Sigmoid colon (tissue), 7 donors: Measurements from ENCODE around the gene EPGN. TPM values are rescaled to one million over a fixed set of nuclear protein-coding genes. Genes with fewer than 3 reads are reported as not detected.
"Not testable (repeated sequence)": the region's sequence is repeated elsewhere in the genome, so short reads cannot be mapped to it uniquely, and the experiment has no call there.

Experiments
- DNase-seq: peaks from one replicate; pipeline ENCODE4 v3.0.0-alpha.2; 2019
- H3K27ac ChIP-seq, 4 donors: fragments of 200-600 bp; sonication (generic); one replicate each; pipeline ENCODE4 v1.5.1; 2016 to 2019; ENCODE audit warnings: mild to moderate bottlenecking in 1 of 4
- H3K27me3 ChIP-seq, 3 donors: fragments of 200-600 bp; sonication (generic); one replicate each; pipeline ENCODE4 v1.5.1; 2019; ENCODE audit warnings: mild to moderate bottlenecking in 1 of 3
- H3K36me3 ChIP-seq, 4 donors: fragments of 200-600 bp; sonication (generic); one replicate each; pipeline ENCODE4 v1.5.1; 2016 to 2019
- H3K4me1 ChIP-seq, 4 donors: fragments of 200-600 bp; sonication (generic); one replicate each; pipeline ENCODE4 v1.5.1; 2017 to 2019
- H3K4me3 ChIP-seq, 4 donors: fragments of 200-600 bp; sonication (generic); one replicate each; pipeline ENCODE4 v1.5.1; 2017 to 2019; ENCODE audit warnings: mild to moderate bottlenecking in 2 of 4, moderate library complexity in 1 of 4
- H3K9me3 ChIP-seq, 4 donors: fragments of 200-600 bp in 3 of 4; sonication (generic) in 3 of 4; one replicate each; pipeline versions ENCODE4 v1.5.1 to v1.6.1; 2013 to 2019
- EP300 ChIP-seq, 4 donors: sonication (generic); formaldehyde crosslinking; IDR thresholded peaks; one replicate each; pipeline ENCODE4 v1.6.1; 2017; ENCODE audit warnings: antibody characterized with exemption in 4 of 4
- POLR2A ChIP-seq, 2 donors: fragments of 450-650 bp; IDR thresholded peaks; one replicate each; pipeline ENCODE4 v1.6.1; 2016; ENCODE audit warnings: antibody characterized with exemption in 2 of 2, mild to moderate bottlenecking in 2 of 2, moderate library complexity in 2 of 2
- POLR2AphosphoS5 ChIP-seq, 4 donors: sonication (generic); formaldehyde crosslinking; IDR thresholded peaks; one replicate each; pipeline ENCODE4 v1.6.1; 2017; ENCODE audit warnings: antibody characterized with exemption in 4 of 4
- WGBS, 2 donors: extraction: QIAGEN DNeasy Blood & Tissue Kit; methylation state at CpG; one replicate each; pipeline ENCODE4 v1.1.7; 2013; 5-methylcytosine and 5-hydroxymethylcytosine counted together
- intact Hi-C: fragments of 100-400 bp; cut with DNase I; formaldehyde crosslinking; loops from one replicate; pipeline ENCODE4 v1.15.1; 2023
- polyA plus RNA-seq, 3 donors: library from polyadenylated mRNA; stranded (reverse); fragments of 200-250 nt; gene quantifications; one replicate each; pipeline ENCODE4 v1.2.3, GENCODE V29; 2013
- total RNA-seq, 4 donors: library from RNA; depleted of rRNA; stranded (reverse); fragments of >200 nt; gene quantifications; one replicate each; pipeline ENCODE4 v1.1.0, GENCODE V29; 2016
- TF ChIP-seq, protein P1 (sequence below), 4 experiments: fragments of 450-650 bp in 3 of 4; fragments of 200-600 bp in 1 of 4; IDR thresholded peaks; one replicate each; pipeline ENCODE4 v1.5.1; 2016 to 2019; ENCODE audit warnings: antibody characterized with exemption in 4 of 4, mild to moderate bottlenecking in 3 of 4, moderate library complexity in 2 of 4
- donor health status: healthy with polysubstance abuse.
- donor health status: Bipolar disorder and iron deficiency.
- donor health status: healthy.

EPGN gene
- total and polyA plus RNA-seq, 7 donors, result 0.13 TPM; not detected in 6

DNA sequence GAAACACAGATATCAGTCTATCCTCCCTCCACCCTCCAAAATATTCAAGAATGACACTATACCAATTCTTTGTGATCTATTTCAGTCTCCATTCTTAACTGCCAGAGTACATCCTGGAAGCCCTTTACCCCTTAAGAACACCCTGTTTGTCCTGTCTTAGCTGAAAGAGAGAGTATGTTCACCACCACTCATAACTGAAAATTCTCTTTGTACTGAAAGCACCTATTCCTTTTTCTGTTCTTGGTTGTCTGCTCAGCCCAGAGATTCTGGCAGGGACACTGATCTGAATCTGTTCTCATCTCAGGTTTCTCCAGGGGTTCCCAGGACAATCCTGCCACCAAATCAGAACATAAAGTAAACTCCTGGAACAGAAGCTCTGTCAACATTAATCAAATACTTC lies 31.2 kb downstream of the EPGN start:
- intact Hi-C loops, result no loop called here
- no peaks in the 10 kb centered on the region for H3K4me1 ChIP-seq
- H3K27ac ChIP-seq, result no peak overlapping the region
- no peaks in the 10 kb centered on the region for H3K36me3 ChIP-seq
- no peak for DNase-seq
- no peaks in the 10 kb centered on the region for H3K27me3 ChIP-seq
- H3K9me3 ChIP-seq, result peaks cover 0 to 6% (median 0%) of the 10 kb centered on the region in 4 donors
- no peak overlapping the region for H3K4me3 ChIP-seq
- no peak for TF ChIP-seq EP300 (IDR thresholded peaks at IDR 0.05)
- TF ChIP-seq, protein P1, sequence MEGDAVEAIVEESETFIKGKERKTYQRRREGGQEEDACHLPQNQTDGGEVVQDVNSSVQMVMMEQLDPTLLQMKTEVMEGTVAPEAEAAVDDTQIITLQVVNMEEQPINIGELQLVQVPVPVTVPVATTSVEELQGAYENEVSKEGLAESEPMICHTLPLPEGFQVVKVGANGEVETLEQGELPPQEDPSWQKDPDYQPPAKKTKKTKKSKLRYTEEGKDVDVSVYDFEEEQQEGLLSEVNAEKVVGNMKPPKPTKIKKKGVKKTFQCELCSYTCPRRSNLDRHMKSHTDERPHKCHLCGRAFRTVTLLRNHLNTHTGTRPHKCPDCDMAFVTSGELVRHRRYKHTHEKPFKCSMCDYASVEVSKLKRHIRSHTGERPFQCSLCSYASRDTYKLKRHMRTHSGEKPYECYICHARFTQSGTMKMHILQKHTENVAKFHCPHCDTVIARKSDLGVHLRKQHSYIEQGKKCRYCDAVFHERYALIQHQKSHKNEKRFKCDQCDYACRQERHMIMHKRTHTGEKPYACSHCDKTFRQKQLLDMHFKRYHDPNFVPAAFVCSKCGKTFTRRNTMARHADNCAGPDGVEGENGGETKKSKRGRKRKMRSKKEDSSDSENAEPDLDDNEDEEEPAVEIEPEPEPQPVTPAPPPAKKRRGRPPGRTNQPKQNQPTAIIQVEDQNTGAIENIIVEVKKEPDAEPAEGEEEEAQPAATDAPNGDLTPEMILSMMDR (IDR thresholded peaks at IDR 0.05), result no peak
- no peak for TF ChIP-seq POLR2AphosphoS5 (IDR thresholded peaks at IDR 0.05)
- TF ChIP-seq POLR2A (IDR thresholded peaks at IDR 0.05), result no peak

DNA sequence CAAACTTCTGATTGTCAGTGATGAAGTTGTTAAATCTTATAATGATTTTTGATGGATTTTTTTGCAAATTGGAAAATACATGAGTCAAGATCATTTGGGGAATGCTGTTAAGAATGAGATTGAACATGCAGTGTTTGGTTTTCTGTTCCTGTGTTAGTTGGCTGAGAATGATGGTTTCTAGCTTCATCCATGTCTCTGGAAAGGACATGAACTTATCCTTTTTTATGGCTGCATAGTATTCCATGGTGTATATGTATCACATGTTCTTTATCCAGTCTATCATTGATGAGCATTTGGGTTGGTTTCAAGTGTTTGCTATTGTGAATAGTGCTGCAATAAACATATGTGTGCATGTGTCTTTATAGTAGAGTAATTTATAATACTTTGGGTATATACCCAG lies 32.2 kb downstream of the EPGN start:
- H3K4me3 ChIP-seq, H3K36me3 ChIP-seq, intact Hi-C loops, DNase-seq, H3K27me3 ChIP-seq, H3K27ac ChIP-seq, H3K4me1 ChIP-seq: not testable (repeated sequence)
- H3K9me3 ChIP-seq, result peaks cover 0 to 10% (median 0%) of the 10 kb centered on the region in 4 donors

DNA sequence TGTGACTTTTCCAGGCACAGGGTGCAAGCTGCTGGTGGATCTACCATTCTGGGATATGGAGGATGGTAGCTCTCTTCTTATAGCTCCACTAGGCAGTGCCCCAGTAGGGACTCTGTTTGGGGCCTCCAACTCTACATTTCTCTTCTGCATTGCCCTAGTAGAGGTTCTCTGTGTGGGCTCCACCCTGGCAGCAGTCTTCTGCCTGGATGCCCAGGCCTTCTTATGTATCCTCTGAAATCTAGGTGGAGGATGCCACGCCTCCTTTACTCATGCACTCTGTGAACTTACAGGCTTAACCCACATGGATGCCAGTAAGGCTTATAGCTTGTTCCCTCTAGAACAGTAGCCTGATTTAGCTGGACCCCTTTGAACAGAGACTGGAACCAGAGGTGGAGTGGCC lies 35.8 kb downstream of the EPGN start:
- Histone ChIP-seq H3K4me3 (no peak overlapping the region), H3K4me1 (no peaks in the 10 kb centered on the region), H3K27me3 (no peaks in the 10 kb centered on the region), H3K27ac (no peak overlapping the region), H3K36me3 (no peaks in the 10 kb centered on the region), H3K9me3 (peaks cover 0 to 10% (median 0%) of the 10 kb centered on the region in 4 donors)
- intact Hi-C loops, result no loop called here
- no peak for DNase-seq
- 45 to 89% methylated on average over 1 of the region's 1 CpG for WGBS, 2 donors
- TF ChIP-seq POLR2AphosphoS5 (IDR thresholded peaks at IDR 0.05) (no peak), POLR2A (IDR thresholded peaks at IDR 0.05) (no peak), EP300 (IDR thresholded peaks at IDR 0.05) (no peak)
- TF ChIP-seq, protein P1 (IDR thresholded peaks at IDR 0.05), result no peak

DNA sequence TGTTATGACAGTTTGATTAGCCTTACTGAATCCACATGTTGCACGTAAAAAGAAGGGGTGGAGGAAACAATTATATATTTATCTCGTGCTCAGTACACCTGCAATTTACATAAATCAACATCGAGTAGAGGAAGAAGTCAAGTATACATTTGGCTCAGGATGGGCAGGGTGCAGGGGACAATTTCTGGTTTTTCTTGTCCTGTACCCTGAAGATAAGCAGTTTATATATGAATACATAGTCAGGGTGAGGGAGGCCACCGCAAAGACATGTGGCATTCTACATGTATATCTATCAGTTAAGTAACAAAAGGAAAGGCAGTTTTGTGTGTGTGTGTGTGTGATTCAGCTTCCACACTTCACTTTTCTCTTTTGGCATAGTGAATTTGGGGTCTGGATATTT lies 45.6 kb downstream of the EPGN start:
- no peaks in the 10 kb centered on the region for H3K4me1 ChIP-seq
- 9 to 41% methylated on average over 4 of the region's 4 CpGs for WGBS, 2 donors
- no peak for DNase-seq
- H3K27me3 ChIP-seq, result no peaks in the 10 kb centered on the region
- TF ChIP-seq POLR2AphosphoS5 (IDR thresholded peaks at IDR 0.05), result no peak
- TF ChIP-seq, protein P1 (IDR thresholded peaks at IDR 0.05), result no peak
- no peak for TF ChIP-seq EP300 (IDR thresholded peaks at IDR 0.05)
- TF ChIP-seq POLR2A (IDR thresholded peaks at IDR 0.05), result no peak
- H3K36me3 ChIP-seq, result no peaks in the 10 kb centered on the region
- intact Hi-C loops, result no loop called here
- H3K4me3 ChIP-seq, result no peak overlapping the region
- H3K9me3 ChIP-seq, result no peaks in the 10 kb centered on the region
- H3K27ac ChIP-seq, result no peak overlapping the region

DNA sequence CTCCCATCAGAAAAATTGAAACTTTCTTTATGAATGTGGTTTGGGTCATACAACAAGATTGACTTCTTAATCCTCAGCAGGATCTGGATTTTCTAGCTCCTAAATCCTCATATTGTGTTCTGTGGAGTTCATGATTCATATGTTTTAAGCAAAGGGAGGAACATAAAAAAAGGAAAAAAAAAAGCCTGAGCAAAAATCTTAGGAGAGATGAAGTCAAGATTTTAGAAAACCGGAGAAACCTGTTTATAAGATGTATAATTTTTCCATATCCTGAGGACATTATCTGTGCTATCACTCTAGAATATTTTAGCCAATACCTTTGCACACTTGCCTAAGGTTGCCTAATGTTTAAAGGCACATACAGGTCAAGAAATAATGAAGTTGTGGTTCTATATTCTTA lies 49.7 kb downstream of the EPGN start:
- no peak for DNase-seq
- Histone ChIP-seq H3K9me3 (no peaks in the 10 kb centered on the region), H3K36me3 (no peaks in the 10 kb centered on the region), H3K27ac (no peak overlapping the region), H3K27me3 (no peaks in the 10 kb centered on the region), H3K4me3 (no peak overlapping the region), H3K4me1 (no peaks in the 10 kb centered on the region)
- TF ChIP-seq EP300 (IDR thresholded peaks at IDR 0.05), result no peak
- TF ChIP-seq POLR2AphosphoS5 (IDR thresholded peaks at IDR 0.05), result no peak
- TF ChIP-seq, protein P1 (IDR thresholded peaks at IDR 0.05), result no peak
- no peak for TF ChIP-seq POLR2A (IDR thresholded peaks at IDR 0.05)
- WGBS, 2 donors, result 71 to 87% methylated on average over 1 of the region's 1 CpG
- intact Hi-C loops, result no loop called here
